Fibroblast of lung (primary cell): ENCODE measurements around the gene SPATA16. TPM values are rescaled to one million over a fixed set of nuclear protein-coding genes. Genes with fewer than 3 reads are reported as not detected.
A peak's percentile ranks its signal among the peaks of the same experiment; 100 is the strongest.

Experiments used
- DNase-seq, 2 donors: peaks; one replicate each; pipeline versions ENCODE4 v3.0.0 to v3.0.0-alpha.2; 2010; ENCODE audit warnings: low read depth in 2 of 2
- H2AFZ ChIP-seq: 2 replicates; pipeline ENCODE4 v1.5.1; 2012; ENCODE audit warnings: low read length, control low read depth, inconsistent platforms
- H3K27ac ChIP-seq: 2 replicates; pipeline ENCODE4 v1.5.1; 2011; ENCODE audit warnings: low read length, control low read depth; ENCODE audit not compliant: insufficient read depth
- H3K27me3 ChIP-seq: 2 replicates; pipeline ENCODE4 v1.5.1; 2011; ENCODE audit warnings: mild to moderate bottlenecking, low read length; ENCODE audit not compliant: control insufficient read depth, insufficient read depth
- H3K36me3 ChIP-seq: 2 replicates; pipeline ENCODE4 v1.5.1; 2011; ENCODE audit warnings: low read length; ENCODE audit not compliant: control insufficient read depth, insufficient read depth
- H3K4me1 ChIP-seq: 2 replicates; pipeline ENCODE4 v1.5.1; 2011; ENCODE audit warnings: low read length; ENCODE audit not compliant: control insufficient read depth, insufficient read depth; ENCODE audit errors: extremely low read depth
- H3K4me2 ChIP-seq: 2 replicates; pipeline ENCODE4 v1.5.1; 2011; ENCODE audit warnings: low read length, control low read depth; ENCODE audit not compliant: insufficient read depth; ENCODE audit errors: extremely low read depth
- H3K4me3 ChIP-seq, 4 experiments: fragments of 200-600 bp in 1 of 4; sonication (generic) in 1 of 4; replicated peaks in 1 of 4; 2 replicates each; pipeline ENCODE4 v1.5.1; 2011 to 2016; ENCODE audit warnings: low read length in 4 of 4, low read depth in 3 of 4, mild to moderate bottlenecking in 3 of 4, control low read depth in 2 of 4, inconsistent platforms in 1 of 4, mixed read lengths in 1 of 4; ENCODE audit not compliant: insufficient read depth in 1 of 4; ENCODE audit errors: control extremely low read depth in 1 of 4
- H3K79me2 ChIP-seq: 2 replicates; pipeline ENCODE4 v1.5.1; 2012; ENCODE audit warnings: mild to moderate bottlenecking, low read length, inconsistent platforms; ENCODE audit not compliant: control insufficient read depth, insufficient read depth
- H3K9ac ChIP-seq: 2 replicates; pipeline ENCODE4 v1.5.1; 2011; ENCODE audit warnings: mild to moderate bottlenecking, low read length, control low read depth; ENCODE audit not compliant: insufficient read depth
- H3K9me3 ChIP-seq: 2 replicates; pipeline ENCODE4 v1.5.1; 2012; ENCODE audit warnings: low read depth, low read length; ENCODE audit not compliant: control insufficient read depth, insufficient read depth
- H4K20me1 ChIP-seq: 2 replicates; pipeline ENCODE4 v1.5.1; 2011; ENCODE audit warnings: low read length; ENCODE audit not compliant: control insufficient read depth, insufficient read depth; ENCODE audit errors: extremely low read depth
- EZH2 ChIP-seq: IDR thresholded peaks from 2 replicates; pipeline ENCODE4 v1.5.1; 2012; ENCODE audit warnings: low read length, control low read depth, mild to moderate bottlenecking; ENCODE audit errors: missing control alignments
- polyA plus RNA-seq, 2 donors: library from polyadenylated mRNA; depleted of rRNA in 1 of 2; stranded (reverse) in 1 of 2; unstranded in 1 of 2; fragments of >200 nt; gene quantifications; 2 replicates each; pipeline ENCODE4 v1.2.1, GENCODE V29; 2011 to 2012; ENCODE audit warnings: missing spikeins in 1 of 2
- total RNA-seq: library from RNA; depleted of rRNA; stranded (reverse); fragments of >200 nt; gene quantifications from 2 replicates; pipeline ENCODE4 v1.2.1, GENCODE V29; 2014
- TF ChIP-seq, protein P1 (sequence below), 2 donors: IDR thresholded peaks in 1 of 2; conservative IDR thresholded peaks in 1 of 2; 1 replicate in 1 of 2; 2 replicates in 1 of 2; pipeline ENCODE4 v1.5.1; 2011 to 2012; ENCODE audit warnings: low read length in 2 of 2, control low read depth in 1 of 2, inconsistent platforms in 1 of 2, low read depth in 1 of 2, mild to moderate bottlenecking in 1 of 2

The SPATA16 gene
- total and polyA plus RNA-seq, 2 donors (not counting 1 experiment from before 2014, with no cell fraction given): not detected

DNA sequence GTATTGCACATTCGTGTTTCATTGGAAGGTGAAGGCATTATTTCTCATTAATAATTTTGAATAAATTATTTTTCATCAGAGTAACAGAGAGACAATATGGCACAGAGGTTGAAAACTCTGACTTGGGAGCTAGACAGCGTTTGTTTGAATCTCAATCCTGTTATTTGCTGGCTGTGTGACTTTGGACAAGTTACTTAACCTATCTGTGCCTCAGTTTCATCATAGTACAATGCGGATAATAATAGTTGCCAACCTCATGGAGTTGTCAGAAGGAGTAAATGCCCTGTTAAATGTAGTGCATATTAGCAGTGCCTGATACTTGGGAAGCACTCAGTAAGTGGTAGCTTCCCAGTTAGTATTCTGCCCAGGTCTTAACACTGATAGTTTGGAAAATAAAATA is 151.7 kb downstream of the SPATA16 start:
- H3K4me2 ChIP-seq: no peak overlapping the region
- H3K9ac ChIP-seq: no peak overlapping the region
- no peak overlapping the region for H3K27ac ChIP-seq
- no peaks in the 10 kb centered on the region for H3K79me2 ChIP-seq
- H3K4me1 ChIP-seq: no peaks in the 10 kb centered on the region
- no peak overlapping the region for H2AFZ ChIP-seq
- H4K20me1 ChIP-seq: no peaks in the 10 kb centered on the region
- H3K36me3 ChIP-seq: no peaks in the 10 kb centered on the region
- no peak for DNase-seq
- no peaks in the 10 kb centered on the region for H3K27me3 ChIP-seq
- TF ChIP-seq, protein P1, sequence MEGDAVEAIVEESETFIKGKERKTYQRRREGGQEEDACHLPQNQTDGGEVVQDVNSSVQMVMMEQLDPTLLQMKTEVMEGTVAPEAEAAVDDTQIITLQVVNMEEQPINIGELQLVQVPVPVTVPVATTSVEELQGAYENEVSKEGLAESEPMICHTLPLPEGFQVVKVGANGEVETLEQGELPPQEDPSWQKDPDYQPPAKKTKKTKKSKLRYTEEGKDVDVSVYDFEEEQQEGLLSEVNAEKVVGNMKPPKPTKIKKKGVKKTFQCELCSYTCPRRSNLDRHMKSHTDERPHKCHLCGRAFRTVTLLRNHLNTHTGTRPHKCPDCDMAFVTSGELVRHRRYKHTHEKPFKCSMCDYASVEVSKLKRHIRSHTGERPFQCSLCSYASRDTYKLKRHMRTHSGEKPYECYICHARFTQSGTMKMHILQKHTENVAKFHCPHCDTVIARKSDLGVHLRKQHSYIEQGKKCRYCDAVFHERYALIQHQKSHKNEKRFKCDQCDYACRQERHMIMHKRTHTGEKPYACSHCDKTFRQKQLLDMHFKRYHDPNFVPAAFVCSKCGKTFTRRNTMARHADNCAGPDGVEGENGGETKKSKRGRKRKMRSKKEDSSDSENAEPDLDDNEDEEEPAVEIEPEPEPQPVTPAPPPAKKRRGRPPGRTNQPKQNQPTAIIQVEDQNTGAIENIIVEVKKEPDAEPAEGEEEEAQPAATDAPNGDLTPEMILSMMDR (conservative IDR thresholded peaks at IDR 0.05 in 1 of 2, IDR thresholded peaks at IDR 0.05 in 1 of 2; ENCODE audit: low read depth in 1 of 2, low read length in 2 of 2): no peak
- no peak for TF ChIP-seq EZH2
- H3K4me3 ChIP-seq: no peak overlapping the region
- no peaks in the 10 kb centered on the region for H3K9me3 ChIP-seq

DNA sequence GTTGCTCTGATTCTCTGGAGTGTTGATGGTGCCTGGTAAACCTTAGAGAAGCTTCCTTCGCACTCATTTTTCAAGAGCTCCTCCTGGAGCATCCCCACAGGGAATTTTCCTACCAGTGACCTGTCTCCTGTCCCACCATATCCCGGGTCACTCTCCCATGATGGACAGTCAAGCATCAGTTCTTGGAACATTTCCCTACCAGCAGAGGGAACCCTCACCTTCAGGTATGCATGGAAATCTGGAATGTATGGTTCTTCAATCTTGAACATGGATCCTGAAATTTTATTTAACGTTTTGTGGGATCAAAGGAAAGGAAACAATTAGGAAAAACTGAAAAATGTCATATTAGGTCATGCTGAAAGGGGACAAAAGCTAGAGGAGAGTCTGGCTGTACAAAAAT is 153.8 kb downstream of the SPATA16 start:
- Histone ChIP-seq H3K9me3 (no peaks in the 10 kb centered on the region), H3K27me3 (no peaks in the 10 kb centered on the region), H3K4me1 (no peaks in the 10 kb centered on the region), H4K20me1 (no peaks in the 10 kb centered on the region), H3K36me3 (no peaks in the 10 kb centered on the region), H3K9ac (no peak overlapping the region), H3K79me2 (no peaks in the 10 kb centered on the region), H2AFZ (no peak overlapping the region), H3K27ac (no peak overlapping the region), H3K4me3 (no peak overlapping the region), H3K4me2 (no peak overlapping the region)
- no peak for DNase-seq
- no peak for TF ChIP-seq EZH2
- TF ChIP-seq, protein P1 (conservative IDR thresholded peaks at IDR 0.05 in 1 of 2, IDR thresholded peaks at IDR 0.05 in 1 of 2; ENCODE audit: low read depth in 1 of 2, low read length in 2 of 2): peak in 1 of 2 donors; percentile 5

DNA sequence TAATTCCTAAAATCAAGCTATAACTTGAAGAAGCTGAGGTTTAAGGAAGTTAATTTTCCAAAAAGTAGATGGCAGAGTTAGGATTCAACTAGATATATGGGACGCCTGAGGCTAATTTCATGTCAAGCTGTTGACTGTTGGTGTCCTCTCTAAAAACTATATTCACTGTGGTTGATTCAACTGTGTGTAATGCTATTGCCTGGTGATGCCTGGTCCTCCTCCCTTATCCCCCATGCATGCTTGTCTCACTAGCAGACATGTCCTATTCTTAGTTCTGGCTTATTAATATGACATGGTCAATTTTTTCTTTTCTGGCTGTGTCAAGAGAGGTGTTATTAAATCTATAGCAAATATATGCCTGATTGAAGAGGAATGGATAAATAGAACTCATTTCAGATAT is 156.1 kb downstream of the SPATA16 start:
- no peak for TF ChIP-seq EZH2
- TF ChIP-seq, protein P1 (conservative IDR thresholded peaks at IDR 0.05 in 1 of 2, IDR thresholded peaks at IDR 0.05 in 1 of 2; ENCODE audit: low read depth in 1 of 2, low read length in 2 of 2): no peak
- H2AFZ ChIP-seq: no peak overlapping the region
- no peak overlapping the region for H3K27ac ChIP-seq
- no peak overlapping the region for H3K4me2 ChIP-seq
- H3K9ac ChIP-seq: no peak overlapping the region
- no peaks in the 10 kb centered on the region for H3K36me3 ChIP-seq
- H3K4me3 ChIP-seq: no peak overlapping the region
- H3K9me3 ChIP-seq: no peaks in the 10 kb centered on the region
- H3K79me2 ChIP-seq: no peaks in the 10 kb centered on the region
- no peaks in the 10 kb centered on the region for H4K20me1 ChIP-seq
- DNase-seq: no peak
- no peaks in the 10 kb centered on the region for H3K27me3 ChIP-seq
- no peaks in the 10 kb centered on the region for H3K4me1 ChIP-seq
